A549 (cell line): ENCODE data around the gene BCL2L12.

ENCODE experiments used
- CTCF ChIP-seq: fragments of >200 bp; sonication (Bioruptor Twin); formaldehyde crosslinking; IDR thresholded peaks from 3 replicates; pipeline ENCODE4 v1.5.1; 2016
- EHMT2 ChIP-seq: fragments of 200-600 bp; sonication (generic); IDR thresholded peaks from 2 replicates; pipeline ENCODE4 v1.6.1; 2016; ENCODE audit warnings: antibody characterized with exemption, low read depth, mild to moderate bottlenecking, moderate library complexity

- no peak for TF ChIP-seq EHMT2
- no peak for TF ChIP-seq CTCF
Observed at GRCh38 chr19:49641688-49642491, 23.8 kb upstream of the BCL2L12 start, which contains the start of gene SCAF1.
